Mesothelial cell of epicardium (in vitro differentiated cells): Measurements from ENCODE around the gene CD163L1. TPM values are rescaled to one million over a fixed set of nuclear protein-coding genes. Genes with fewer than 3 reads are reported as not detected.

ENCODE experiments used
- DNase-seq, 2 experiments: peaks; one replicate each; pipeline ENCODE4 v3.0.0; 2021; ENCODE audit warnings: low spot score in 2 of 2; ENCODE audit not compliant: unreplicated experiment in 2 of 2
- H3K27ac Mint-ChIP-seq: 2 replicates; pipeline ENCODE4 v1.8.0; 2021; ENCODE audit warnings: mixed read lengths
- H3K27me3 Mint-ChIP-seq: 2 replicates; pipeline ENCODE4 v1.8.0; 2021; ENCODE audit warnings: low read depth, mixed read lengths
- H3K36me3 Mint-ChIP-seq: 2 replicates; pipeline ENCODE4 v1.8.0; 2021; ENCODE audit warnings: mixed read lengths
- H3K4me1 Mint-ChIP-seq: 2 replicates; pipeline ENCODE4 v1.8.0; 2021; ENCODE audit warnings: mixed read lengths
- H3K4me3 Mint-ChIP-seq: 2 replicates; pipeline ENCODE4 v1.8.0; 2021; ENCODE audit warnings: mild to moderate bottlenecking, moderate library complexity, mixed read lengths
- H3K9me3 Mint-ChIP-seq: 2 replicates; pipeline ENCODE4 v1.8.0; 2021; ENCODE audit warnings: mixed read lengths
- CTCF ChIP-seq: fragments of 200-600 bp; sonication (generic); IDR thresholded peaks from one replicate; pipeline ENCODE4 v1.5.0; 2021; ENCODE audit warnings: antibody characterized with exemption; ENCODE audit not compliant: unreplicated experiment
- total RNA-seq: library from RNA; stranded (reverse); gene quantifications from 3 replicates; pipeline ENCODE4 v1.2.1, GENCODE V29; 2021

Gene CD163L1
- total RNA-seq, 1 donor from 2014 or later, result 0.11 TPM

GRCh38 chr12:7434670-7435069, 9.3 kb downstream of the CD163L1 start:
- Mint-ChIP-seq H3K4me3 (no peak overlapping the region), H3K36me3 (no peaks in the 10 kb centered on the region), H3K4me1 (peaks cover 3% of the 10 kb centered on the region), H3K27me3 (peaks cover 18% of the 10 kb centered on the region), H3K9me3 (peaks cover 13% of the 10 kb centered on the region), H3K27ac (no peak overlapping the region)
- no peak for DNase-seq
- TF ChIP-seq CTCF, result no peak

- DNase-seq, result no peak
- TF ChIP-seq CTCF, result no peak
- Mint-ChIP-seq H3K27ac (no peak overlapping the region), H3K4me1 (no peaks in the 10 kb centered on the region), H3K4me3 (no peak overlapping the region), H3K9me3 (no peaks in the 10 kb centered on the region), H3K36me3 (no peaks in the 10 kb centered on the region), H3K27me3 (peaks cover 9% of the 10 kb centered on the region)
Observed at GRCh38 chr12:7433276-7433822, 10.6 kb downstream of the CD163L1 start.

- Mint-ChIP-seq H3K36me3 (no peaks in the 10 kb centered on the region), H3K4me1 (no peaks in the 10 kb centered on the region), H3K9me3 (no peaks in the 10 kb centered on the region), H3K27ac (no peak overlapping the region), H3K27me3 (peaks cover 9% of the 10 kb centered on the region), H3K4me3 (no peak overlapping the region)
- TF ChIP-seq CTCF, result no peak
- DNase-seq, result no peak
Observed at GRCh38 chr12:7431993-7432685, 11.8 kb downstream of the CD163L1 start.

GRCh38 chr12:7411343-7411742, 32.6 kb downstream of the CD163L1 start:
- Mint-ChIP-seq H3K27me3 (peaks cover 49% of the 10 kb centered on the region), H3K9me3 (no peaks in the 10 kb centered on the region), H3K4me3 (no peak overlapping the region), H3K36me3 (no peaks in the 10 kb centered on the region), H3K27ac (no peak overlapping the region), H3K4me1 (no peaks in the 10 kb centered on the region)
- no peak for DNase-seq
- TF ChIP-seq CTCF, result no peak

- H3K27me3 Mint-ChIP-seq, result peaks cover 47% of the 10 kb centered on the region
- H3K36me3 Mint-ChIP-seq, result no peaks in the 10 kb centered on the region
- H3K4me1 Mint-ChIP-seq, result no peaks in the 10 kb centered on the region
- H3K27ac Mint-ChIP-seq, result no peak overlapping the region
- H3K9me3 Mint-ChIP-seq, result no peaks in the 10 kb centered on the region
- no peak for TF ChIP-seq CTCF
- DNase-seq, result no peak
- H3K4me3 Mint-ChIP-seq, result no peak overlapping the region
Observed at GRCh38 chr12:7404275-7404674, 39.7 kb downstream of the CD163L1 start.

GRCh38 chr12:7403466-7403865, 40.5 kb downstream of the CD163L1 start:
- no peak overlapping the region for H3K4me3 Mint-ChIP-seq
- H3K9me3 Mint-ChIP-seq, result no peaks in the 10 kb centered on the region
- no peak for TF ChIP-seq CTCF
- H3K36me3 Mint-ChIP-seq, result no peaks in the 10 kb centered on the region
- peaks cover 47% of the 10 kb centered on the region for H3K27me3 Mint-ChIP-seq
- no peak overlapping the region for H3K27ac Mint-ChIP-seq
- no peaks in the 10 kb centered on the region for H3K4me1 Mint-ChIP-seq
- DNase-seq, result no peak
